ENCODE data around the gene GLYR1.
"Not testable (repeated sequence)": the region's sequence is repeated elsewhere in the genome, so short reads cannot be mapped to it uniquely, and the experiment has no call there.

GLYR1 gene

DNA sequence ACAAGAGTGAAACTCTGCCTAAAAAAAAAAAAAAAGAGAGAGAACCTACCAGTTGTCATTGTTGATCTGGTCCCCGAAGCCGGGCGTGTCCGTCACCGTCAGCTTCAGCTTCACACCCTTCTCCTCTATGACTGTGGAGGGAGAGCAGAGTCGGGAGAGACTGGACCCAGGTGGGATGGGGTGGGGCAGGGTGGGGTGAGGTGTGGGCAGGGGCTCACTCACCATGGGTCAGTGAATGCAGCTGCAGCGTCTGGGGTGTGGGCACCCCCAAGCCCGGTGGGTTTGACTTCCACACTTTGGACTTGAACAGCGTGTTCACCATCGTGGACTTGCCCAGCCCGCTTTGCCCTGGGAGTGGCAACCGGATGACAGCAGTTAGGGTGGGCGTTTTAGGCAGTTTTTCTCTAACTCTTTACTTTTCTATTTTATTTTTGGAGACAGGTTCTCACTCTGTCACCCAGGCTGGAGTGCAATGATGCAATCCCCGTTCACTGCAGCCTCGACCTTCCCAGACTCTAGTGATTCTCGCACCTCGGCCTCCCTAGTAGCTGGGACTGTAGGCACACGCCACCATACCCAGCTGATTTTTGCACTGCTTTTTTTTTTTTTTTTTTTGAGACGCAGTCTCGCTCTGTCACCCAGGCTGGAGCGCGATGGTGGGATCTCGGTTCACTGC is 61.2 kb downstream of the GLYR1 start:
- no peak for DNase-seq

DNA sequence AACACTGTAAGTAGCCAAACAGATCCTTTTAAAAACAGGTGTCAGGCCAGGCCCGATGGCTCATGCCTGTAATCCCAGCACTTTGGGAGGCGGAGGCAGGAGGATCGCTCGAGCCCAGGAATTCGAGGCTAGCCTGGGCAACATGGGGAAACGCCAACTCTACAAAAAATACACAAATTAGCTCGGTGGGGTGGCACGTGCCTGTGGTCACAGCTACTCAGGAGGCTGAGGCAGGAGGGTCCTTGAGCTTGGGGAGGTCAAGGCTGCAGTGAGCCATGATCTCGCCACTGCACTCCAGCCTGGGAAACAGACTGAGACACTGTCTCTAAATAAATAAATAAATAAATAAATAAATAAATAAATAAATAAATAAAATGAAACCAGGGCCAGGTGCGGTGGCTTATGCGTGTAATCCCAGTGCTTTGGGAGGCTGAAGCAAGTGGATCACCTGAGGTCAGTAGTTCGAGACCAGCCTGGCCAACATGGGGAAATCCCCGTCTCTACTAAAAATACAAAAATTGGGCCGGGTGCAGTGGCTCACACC is 62.6 kb downstream of the GLYR1 start:
- DNase-seq = not testable (repeated sequence)

DNA sequence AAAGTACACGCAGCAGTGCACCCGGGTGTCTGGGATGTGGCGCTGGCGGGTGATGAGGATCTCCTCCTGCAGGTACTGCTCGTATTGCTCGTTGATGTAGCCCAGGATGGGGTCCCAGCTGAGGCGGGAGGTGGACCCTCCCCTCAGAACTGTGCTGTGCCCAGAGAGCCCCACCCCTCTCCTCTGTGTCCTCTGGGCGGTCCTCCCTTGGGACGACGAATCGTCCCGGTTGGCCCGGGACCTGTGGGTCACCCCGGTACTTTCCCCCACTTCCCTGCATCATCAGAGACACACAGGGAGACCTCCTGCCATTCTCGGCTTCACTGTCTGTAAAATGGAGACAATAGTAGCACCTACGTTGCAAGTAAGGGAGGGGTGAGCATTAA is 63.1 kb downstream of the GLYR1 start:
- no peak for DNase-seq

DNA sequence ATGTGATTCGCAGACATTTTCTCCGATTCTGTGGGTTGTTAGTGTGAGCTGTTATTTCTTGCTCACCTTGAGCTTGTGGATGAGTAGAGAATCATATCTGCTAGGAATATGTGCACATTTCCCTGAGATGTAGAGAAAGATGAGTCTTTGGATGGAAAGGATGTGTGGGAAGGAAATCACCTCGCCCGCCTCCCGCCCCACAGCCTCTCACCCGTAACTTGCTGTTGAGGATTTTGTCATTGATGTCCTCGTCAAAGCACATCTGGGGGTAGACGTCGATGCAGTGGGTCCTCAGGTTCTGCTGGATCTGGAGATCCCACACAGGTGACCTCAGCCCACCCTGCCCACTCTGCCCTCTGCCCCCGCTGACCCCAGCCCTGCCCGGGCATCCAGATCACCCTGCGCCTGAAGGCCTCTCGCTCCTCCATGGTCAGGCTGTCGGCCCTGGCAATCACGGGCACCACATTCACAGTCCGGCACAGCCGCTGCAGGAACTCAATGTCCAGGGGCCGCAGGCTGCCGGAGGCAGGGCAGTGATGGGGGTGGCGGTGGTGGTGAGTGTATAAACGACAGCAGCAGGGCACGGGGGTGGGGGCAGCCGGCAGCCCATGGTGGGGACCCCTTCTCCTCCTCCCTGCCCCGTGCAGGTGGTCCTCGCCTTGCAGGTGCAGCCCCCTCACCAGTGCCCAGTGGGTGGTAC is 63.7 kb downstream of the GLYR1 start:
- DNase-seq = no peak

DNA sequence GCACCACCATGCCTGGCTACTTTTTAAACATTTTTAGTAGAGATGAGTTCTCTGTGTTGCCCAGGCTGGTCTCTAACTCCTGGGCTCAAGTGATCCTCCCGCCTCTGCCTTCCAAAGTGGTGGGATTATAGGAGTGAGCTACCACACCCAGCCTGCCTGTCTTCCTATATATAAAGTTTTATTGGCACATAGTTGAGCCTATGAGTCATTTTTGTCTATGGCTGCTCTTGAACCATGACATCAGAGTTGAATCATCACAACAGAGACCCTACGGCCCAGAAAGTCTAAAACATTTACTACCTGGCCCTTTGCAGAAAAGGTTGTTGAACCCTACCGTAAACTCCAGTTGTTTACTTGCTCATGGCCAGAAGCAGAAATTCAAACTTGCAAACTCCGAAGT is 66.9 kb downstream of the GLYR1 start:
- DNase-seq = no peak

DNA sequence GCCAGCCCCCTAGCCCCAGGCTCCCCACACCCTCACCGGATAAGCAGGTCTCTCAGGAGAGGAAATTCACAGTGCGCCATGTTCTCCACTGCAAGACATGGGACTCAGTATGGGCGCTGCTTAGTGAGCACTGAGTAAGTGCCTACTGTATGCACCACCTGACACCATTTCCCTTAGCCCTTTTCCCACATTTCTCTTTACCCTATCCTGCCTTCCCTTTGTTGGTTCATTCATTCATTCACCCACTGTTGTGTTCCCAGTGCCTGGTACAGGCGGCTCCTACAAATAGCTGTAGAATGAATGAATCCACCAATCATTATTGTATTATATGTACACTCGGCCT is 69.1 kb downstream of the GLYR1 start:
- no peak for DNase-seq

DNA sequence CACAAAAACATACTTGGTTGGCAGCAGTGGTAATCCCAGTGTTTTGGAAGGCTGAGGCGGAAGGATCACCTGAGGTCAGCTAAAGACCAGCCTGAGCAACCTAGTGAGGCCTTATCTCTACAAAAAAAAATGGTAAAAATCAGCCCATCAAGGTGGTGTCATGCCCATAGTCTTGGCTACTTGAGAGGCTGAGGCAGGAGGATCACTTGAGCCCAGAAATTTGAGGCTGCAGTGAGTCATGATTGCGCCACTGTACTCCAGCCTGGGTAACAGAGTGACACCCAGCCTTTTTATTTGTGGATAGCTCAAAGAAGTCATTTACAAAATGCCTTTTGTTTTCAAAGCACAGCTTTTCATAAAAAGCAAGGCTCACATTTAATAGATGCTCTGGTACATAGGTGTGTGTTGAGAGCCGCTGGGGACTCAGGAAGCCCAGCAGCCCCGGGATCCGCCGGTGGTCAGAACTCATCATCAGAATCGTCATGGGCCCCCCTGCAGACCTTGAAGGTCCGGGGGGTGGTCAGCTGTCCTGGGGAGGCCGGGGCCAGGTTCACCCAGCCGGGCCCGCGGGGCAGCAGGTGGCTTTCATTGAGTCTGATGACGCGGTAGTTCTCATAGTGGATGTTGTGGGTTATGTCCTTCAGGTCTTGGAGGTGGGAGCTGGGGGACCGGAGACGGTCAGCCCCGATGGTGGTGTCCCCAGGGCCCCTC is 69.6 kb downstream of the GLYR1 start:
- DNase-seq = no peak

DNA sequence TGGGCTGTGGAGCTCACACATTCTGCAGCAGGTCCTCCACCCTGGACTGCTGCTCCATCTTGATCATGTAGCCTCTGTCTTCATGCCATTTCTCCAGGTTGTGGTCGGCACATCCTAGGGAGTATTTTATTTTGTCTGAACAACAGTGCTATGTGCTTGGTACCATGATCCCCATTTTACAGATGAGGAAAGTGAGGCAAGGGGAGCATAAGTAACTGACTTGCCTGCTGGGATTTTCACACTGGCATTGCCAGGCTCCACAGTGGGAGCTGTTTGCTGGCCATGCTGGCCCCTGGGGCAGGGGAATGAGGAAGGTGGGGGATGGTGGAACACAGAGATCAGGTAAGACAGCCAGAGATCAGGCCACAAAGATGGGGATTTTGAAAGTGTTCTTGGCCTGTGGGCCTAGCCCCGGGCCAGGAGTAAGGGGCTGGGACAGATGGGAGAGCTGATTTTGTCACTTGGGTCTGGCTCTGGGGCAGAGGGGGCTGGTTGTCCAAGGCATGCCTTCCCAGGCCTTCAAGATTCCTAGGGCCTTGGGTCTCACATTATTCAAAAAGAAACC is 70.9 kb downstream of the GLYR1 start:
- DNase-seq = no peak

DNA sequence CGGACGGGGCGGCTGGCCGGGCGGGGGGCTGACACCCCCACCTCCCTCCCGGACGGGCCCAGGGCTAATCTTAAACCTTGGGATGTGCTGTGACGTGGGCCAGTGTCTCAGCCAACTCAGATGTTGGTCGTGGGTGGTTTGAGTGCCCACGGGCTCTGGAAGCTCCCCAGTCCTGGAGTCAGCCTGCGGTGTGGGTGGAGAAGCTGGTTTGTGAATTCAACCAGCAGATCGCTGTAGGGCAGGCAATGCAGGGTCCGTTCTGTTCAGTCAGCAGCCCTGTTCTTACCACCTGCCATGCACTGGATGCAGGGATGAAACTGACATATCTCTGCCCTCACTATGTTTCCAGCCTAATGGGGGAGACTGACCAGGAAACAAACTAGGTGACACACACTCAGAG is 72.1 kb downstream of the GLYR1 start:
- DNase-seq = no peak

DNA sequence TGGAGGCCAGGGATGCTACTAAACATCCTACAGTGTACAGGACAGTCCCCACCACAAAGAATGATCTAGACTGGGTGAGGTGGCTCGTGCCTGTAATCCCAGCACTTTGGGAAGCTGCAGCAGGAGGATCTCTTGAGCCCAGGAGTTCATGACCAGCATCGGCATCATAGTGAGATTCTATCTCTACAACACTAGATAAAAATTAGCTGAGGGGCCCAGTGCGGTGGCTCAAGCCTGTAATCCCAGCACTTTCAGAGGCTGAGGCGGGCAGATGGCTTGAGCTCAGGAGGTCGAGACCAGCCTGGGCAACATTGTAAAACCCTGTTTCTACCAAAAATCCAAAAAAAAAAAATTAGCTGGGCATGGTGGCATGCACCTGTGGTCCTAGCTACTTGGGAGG is 74.7 kb downstream of the GLYR1 start:
- DNase-seq = no peak

DNA sequence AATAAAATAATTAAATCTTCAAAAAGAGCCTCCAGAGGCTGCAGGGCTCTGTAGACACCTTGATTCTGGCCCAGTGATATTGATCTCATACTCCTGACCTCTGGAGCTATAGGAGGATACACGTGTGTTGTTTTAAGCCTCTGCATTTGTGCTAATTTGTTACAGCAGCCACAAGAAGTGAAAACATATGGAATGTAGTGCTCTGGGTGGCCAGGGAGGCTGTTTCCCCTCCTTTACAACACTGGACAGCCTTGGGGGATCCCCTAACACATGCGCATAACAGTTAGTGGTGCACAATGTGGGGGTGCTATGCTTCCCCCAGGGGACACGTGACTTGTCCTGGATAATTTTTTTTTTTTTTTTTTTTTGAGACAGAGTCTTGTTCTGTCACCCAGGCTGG is 75.4 kb downstream of the GLYR1 start:
- DNase-seq = no peak

DNA sequence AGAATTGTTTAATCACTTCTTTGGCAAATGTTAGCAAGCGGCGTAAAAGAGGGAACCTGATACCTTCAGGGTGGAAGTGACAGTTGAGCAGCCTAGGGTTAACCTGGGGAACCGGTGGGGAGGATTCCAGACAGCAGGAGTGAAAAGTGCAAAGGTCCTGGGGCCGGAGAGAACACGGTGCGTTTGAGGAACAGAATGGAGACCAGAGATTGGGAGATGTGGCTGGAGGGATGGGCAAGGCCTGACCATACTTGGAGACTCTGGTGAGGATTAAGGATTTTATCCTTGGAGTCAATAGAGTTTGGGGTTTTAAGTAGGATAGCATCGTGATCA is 77.8 kb downstream of the GLYR1 start:
- DNase-seq = no peak

DNA sequence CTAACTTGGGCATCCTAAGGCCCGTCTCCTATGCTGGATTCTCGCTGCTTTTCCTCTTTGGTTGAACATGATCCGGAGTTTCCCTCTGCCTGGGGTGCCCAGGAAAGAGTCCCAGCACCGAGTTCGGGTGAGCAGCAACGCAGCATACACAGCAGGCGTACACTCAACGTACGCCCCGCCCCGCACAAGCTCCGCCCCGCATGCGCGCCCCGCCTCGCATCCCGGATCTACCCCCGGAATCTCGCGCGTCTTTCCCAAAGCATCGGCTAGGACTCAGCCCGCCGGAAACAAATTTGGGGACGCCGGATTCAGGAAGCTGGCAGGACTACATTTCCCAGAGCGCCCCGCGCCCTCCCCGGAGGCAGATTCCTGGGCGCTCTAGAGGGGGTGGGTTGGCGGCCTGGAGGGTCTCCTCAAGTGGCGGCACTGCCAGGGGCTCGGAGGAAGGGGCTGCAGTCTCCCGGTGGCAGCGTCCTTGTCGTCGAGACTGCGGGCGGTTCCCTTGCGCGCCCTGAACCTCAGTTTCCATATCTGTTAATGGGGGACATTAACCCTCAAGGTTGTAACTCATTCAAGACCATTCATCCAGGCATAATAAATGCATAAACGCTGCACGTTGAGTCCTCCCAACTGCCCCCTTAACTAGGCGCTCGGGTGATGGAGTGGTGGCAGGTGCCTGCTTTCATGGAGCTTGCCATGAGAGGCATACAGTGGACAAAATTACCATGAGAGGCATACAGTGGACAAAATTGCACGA is 78.4 kb downstream of the GLYR1 start:
- DNase-seq = peak in 1 of 2 experiments; percentile 16

DNA sequence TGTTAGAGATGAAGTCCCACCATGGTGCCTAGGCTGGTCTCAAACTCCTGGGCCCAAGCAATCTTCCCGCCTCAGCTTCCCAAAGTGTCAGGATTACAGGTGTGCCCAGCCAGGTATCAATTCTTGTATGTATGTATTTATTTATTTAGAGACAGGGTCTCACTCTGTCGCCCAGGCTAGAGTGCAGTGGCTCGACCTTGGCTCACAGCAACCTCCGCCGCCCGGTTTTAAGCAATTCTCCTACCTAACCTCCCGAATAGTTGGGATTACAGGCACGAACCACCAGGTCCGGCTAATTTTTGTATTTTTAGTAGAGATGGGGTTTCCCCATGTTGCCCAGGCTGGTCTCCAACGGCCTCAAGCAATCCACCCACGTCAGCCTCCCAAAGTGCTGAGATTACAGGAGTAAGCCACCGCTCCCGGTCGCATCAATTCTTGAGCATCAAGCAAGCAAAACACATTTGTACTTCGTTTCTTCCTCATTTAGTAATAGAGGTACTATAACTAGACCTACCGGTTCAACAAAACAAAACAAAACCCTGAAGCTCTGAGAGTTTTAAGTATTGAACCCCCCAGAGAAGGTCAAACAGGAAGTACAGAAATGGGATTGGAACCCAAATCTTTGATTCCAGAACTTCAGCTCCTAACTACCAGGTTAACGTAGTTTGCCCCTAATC is 79.1 kb downstream of the GLYR1 start:
- DNase-seq = peak; percentile 3 to 16

DNA sequence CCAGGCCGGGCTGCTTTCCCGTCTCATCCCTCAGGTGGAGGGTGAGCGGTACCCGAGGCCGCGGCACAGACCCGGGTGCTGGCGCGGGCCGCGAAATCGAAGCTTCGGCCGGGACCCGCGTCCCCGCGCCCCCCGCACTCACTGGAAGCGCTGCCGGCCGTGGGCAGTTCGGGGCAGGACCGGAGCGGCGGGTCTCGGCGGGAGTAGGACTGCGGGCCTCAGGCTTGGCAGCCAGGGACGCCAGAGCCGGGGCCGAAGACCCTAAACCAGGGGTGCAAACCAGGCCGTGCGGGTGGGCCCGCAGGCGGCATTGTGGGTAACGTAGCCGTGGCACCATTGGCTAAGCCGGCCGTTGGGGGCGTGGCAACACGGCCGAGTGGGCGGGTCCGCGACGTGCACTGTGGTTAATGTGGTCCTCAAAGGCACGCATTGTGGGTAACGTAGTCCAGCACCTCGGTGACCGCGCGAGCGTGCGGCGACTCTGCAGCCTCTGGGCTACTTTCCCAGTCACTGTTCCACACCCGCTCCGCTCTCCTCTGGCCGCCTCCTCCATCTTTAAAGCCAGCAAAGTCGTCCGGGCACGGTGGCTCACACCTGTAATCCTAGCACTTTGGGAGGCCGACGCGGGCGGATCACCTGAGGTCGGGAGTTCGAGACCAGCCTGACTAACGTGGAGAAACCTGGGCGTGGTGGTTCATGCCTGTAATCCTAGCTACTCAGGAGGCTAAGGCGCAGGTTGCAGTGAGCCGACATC is 80.0 kb downstream of the GLYR1 start, which contains the start of gene ZNF500:
Gene ZNF500, minus strand, starts transcription at position 288 of the 754 bp plus-strand sequence. CDS start 1,184 bp downstream, outside the sequence.
- peak; percentile 81 to 92 for DNase-seq

DNA sequence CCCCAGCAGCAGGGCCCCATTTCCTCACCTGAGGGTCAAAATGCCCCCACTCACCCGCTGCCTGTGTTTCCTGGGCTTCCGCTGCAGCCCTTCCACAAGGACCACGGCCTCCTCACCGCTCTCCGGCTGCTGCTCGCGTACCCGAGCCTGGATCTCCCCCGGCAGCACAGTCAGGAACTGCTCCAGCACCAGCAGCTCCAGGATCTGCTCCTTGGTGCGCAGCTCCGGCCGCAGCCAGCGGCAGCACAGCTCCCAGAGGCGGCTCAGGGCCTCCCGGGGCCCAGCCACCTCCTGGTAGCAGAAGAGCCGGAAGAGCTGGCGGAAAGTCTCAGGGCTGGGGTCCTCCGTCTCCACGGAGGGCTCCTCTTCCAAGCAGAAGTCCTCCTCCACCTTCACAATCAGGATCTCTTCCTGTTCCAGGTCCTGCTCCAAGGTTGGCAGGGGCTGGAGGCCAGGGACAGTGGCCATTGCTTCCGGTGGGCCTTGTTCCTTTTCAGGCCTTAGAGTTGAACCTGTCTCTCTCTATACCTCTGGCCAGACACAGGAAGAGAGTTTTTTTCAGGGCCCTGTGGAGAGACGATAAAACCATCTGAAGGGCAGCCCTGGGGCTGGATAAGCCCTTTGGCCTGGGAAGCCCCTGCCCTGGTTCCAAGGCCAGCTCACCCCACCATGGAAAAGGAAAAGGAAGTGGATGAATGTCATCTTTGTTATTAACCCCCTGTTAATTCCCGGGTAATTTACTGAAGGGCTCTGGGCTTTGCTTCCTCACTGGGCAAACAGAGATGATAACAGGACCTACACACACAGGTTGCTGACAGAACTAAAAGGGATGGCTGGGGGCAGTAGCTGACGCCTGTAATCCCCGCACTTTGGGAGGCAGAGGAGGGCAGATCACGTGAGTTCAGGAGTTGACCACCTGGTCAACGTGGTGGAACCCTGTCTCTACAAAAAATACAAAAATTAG is 81.3 kb downstream of the GLYR1 start:
- no peak for DNase-seq

DNA sequence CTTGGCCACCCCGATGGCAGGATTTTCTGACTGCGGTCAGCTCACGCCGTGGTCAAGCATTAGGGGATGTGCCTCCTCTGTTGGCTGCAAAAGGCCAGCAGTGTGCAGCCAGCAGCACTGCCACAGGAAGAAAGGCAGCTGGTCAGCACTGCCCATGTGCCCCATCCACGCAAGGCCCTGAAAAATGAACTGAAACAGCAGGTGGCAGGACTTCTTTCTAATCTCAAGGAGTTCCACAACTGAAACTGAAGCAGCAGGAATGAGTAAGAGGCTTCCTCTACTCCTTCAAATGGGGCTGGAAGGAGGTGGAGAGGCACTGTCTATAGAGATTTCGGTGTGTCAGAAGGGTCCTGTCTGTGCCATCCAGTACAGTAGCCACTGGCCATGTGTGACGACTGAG is 83.3 kb downstream of the GLYR1 start:
- no peak for DNase-seq

DNA sequence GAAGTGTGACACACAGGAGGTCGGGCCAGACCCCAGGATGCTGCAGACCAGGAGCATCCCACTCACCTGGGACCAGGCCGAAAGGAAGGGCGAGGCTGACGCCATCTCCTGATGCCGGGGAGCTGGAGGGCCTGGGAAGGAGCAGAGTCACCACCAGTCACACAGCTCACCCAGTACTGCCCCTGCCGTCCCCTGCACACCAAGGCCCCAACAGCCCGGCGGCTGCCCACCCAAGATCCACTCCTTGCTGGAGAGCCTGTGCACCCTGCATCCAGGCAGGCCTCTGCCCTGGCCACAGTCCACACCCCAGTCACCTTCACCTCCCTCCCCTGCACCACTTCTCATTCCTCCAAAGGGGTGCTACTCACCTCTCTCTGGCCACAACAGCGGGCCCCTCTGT is 84.9 kb downstream of the GLYR1 start:
- no peak for DNase-seq

DNA sequence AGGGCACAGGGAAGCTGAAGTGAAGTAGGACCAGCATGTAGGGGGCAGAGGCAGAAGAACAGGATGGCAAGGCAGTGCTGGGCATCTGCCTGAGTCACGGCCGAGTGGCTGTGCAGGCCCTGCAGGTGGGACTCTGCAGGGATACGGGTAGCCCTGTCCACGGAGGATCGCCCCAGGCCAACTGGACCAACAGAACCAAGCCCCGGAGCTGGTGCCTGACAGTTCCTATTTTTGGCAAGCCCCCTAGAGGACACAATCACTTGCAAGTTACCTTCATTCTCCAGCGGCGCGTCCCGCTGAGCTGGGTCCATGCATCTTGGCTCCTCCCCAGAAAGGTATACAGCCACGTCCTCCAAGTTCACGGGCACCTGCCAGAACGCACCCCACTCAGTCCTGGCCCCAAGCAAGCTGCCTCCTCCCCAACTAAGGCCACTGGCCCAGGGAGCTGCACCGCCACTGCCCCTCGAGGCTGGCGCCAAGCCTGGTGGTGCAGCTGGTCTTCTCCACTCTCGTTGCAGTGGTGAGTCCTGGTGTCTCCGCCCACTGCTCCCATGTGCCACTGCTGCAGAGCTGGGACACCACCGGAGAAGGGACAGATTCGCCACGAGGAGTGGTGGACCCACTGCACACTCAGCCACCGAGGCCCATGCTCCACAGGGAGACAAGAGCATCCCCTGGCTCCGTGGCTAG is 86.7 kb downstream of the GLYR1 start:
- DNase-seq = no peak

DNA sequence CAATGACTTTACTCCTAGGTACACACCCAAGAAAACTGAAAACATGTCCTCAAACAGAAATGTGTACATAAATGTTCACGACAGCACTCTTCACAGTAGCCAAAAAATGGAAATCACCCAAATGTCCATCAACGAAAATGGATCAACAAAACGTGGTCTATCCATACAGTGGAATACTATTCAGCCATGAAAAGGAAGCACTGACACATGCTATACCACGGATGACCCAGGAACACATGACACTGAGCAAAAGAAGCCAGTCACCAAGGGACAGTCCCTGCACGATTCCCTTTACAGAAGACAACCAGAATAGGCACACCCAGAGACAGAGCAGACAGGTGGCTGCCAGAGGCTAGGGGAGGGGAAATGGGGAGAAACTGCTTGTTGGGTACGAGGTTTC is 91.4 kb downstream of the GLYR1 start:
- DNase-seq = no peak
